ENCODE data around the gene UVSSA.

- TF ChIP-seq ZNF274 (IDR thresholded peaks at IDR 0.05; ENCODE audit: low read depth, low read length) = no peak
- TF ChIP-seq SUZ12 (IDR thresholded peaks at IDR 0.05; ENCODE audit: extremely low read depth, insufficient read depth, insufficient read length) = no peak
- TF ChIP-seq YY1 (IDR thresholded peaks at IDR 0.05; ENCODE audit: insufficient read depth, insufficient read length) = no peak
These were observed 36.0 kb downstream of the UVSSA start for GRCh38 chr4:1382776-1383727.

All from NT2/D1 (cell line).